Activated T-helper 9 cell treated with anti-CD3 and anti-CD28 coated beads, Interleukin-2, amount 50 U/mL, for 16 hours (primary cell): ENCODE data around the gene MMRN2.

Experiments
- DNase-seq: peaks from one replicate; pipeline ENCODE4 v3.0.0-alpha.2; 2020; ENCODE audit warnings: low read depth

MMRN2 gene

DNA sequence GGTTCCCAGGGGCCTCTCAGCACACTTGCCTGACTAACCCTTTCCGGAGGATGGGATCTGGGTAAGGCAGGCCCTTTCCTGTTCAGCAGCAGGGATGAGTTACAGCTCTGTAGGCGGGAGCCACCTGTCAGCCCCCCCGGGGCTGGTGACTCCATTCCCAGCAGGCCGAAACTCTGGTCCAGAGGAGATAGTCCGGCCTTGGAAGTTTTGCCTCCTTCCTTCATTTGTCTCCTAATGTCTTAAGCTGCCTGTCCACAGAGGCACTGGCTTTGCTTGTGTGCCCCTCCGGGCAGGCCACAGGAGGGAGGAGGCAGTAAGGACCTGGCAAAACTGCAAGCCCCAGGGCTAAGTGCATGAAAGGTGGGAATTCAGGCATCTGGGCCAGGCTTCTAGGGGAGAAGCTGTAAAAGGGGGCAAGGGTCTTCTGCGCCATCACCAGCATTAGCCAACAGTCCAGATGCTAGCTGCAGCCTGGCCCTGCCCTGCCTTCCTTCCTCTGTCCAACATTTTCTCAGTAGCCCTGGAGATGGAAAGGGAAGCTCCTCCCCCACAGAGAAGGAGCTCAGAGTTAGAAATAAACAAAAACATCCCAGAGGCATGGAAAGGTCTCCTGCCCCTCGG, 12.1 kb upstream of the MMRN2 start:
- no peak for DNase-seq

DNA sequence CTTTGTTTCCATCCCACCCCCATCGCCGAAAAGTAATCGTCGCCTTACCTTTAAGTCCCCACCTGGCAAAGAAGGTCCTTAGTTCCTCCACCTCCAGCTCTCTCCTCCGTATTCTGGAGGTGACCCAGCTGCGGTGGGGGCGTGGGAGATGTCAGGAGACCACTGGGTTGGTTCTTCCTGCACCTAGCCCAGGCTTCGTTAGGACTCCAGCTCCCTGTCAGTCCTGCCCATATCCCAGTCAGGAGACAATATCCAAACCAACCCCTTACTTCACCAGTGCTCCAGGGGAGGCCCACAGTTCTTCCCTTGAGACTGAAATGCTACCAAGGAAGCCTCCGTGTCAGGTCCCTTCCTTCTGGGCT, 11.6 kb upstream of the MMRN2 start:
- DNase-seq: no peak

DNA sequence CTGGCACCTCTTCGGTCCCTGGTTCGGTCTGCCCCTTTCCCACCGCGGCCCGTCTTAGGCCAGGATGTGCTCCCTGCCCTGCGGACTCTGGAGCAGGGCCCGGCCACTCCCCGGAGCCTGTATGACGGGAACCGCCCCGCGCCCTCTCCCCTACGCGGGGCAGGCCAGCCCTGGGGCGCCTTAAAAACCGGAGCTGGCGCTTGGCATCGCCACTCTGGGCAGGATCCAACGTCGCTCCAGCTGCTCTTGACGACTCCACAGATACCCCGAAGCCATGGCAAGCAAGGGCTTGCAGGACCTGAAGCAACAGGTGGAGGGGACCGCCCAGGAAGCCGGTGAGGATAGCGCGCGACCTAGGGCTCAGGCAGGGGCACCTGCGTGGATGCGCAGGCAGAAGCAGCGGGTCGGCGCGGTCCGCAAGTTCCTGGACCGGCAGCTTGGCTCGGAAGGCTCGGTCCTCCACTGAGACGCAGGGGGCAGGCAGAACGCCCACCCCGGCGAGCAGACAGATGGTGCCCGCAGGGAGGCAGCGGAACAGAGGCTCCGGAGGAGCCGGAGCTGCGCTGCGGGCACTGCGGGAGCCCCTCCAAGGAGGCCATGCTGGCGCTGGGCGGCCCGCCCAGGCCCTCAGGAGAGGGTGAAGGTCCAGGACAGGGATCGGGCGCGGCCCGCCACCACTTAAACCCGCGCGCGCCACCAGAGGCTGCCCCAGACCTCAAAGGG, 11.0 kb upstream of the MMRN2 start, which contains the start of gene ADIRF:
Gene ADIRF (plus strand): TSS at position 212 of the 723 bp plus-strand sequence. CDS start 63 bp downstream, at position 275.
- no peak for DNase-seq

DNA sequence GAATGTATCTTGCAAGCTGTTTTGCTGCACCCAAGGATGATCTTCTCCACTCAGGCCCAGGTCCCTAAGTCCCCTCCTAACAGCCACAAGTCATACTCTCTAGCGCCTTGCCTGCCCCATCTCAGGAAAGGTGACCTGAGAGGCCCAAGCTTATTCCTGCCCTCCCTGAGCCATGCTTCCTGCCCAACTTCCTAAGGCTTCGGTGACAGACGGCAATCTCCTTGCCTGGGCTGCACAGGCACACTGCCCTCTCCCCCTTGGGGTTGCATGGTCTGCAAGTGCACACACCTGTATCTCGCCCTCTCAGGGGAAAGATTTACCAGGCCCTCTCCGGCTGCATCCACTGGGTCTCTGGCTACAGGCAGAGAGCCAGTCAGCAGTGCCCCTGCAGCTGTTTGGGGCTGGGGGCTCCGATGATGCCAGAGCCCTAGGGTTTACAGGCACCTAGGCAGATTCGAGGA, 10.1 kb upstream of the MMRN2 start:
- no peak for DNase-seq

DNA sequence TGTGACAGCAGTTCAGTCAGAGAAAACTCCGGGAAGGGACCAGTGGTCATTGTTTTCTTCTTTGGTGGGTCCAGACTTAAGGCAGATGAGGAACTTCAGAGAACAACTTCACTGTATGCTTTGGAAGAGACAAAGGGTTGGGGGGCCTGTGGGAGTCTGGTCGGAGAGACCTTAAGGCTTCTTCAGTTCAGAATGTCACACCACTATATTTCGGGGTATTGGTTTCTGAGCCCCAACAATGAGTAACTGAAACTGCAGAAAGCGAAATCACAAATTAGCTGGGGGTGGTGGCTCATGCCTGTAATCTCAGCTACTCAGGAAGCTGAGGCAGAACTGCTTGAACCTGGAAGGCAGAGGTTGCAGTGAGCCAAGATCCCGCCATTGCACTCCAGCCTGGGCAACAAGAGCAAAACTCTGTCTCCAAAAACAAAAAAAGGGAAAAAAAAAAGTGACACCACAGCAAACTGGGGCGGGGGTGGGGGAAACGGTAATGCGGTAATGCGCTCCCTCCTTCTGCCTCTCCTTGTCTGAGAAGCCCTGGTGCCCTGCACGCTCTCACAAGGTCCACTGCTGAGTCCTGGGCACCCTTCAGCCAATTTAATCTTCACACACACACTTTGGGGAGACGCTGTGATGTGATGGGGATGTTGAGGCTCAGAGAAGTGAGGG, 8.7 kb upstream of the MMRN2 start:
- DNase-seq: no peak

DNA sequence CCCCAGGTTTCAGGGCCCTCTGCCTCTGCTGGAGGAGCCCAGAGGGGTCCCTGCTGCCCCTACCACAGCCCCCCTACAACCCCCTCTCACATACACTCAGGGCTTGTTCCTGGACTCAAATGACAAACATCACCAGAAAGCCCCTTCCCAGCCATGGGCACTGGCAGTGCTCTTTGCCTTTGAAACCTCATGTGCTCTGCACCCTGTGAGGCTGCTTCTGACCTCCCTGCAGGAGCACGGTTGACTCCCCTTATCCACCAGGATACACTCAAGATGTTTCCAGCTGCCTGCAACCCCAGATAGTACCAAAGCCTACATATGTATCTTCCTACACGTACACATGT, 7.4 kb upstream of the MMRN2 start:
- DNase-seq: no peak

DNA sequence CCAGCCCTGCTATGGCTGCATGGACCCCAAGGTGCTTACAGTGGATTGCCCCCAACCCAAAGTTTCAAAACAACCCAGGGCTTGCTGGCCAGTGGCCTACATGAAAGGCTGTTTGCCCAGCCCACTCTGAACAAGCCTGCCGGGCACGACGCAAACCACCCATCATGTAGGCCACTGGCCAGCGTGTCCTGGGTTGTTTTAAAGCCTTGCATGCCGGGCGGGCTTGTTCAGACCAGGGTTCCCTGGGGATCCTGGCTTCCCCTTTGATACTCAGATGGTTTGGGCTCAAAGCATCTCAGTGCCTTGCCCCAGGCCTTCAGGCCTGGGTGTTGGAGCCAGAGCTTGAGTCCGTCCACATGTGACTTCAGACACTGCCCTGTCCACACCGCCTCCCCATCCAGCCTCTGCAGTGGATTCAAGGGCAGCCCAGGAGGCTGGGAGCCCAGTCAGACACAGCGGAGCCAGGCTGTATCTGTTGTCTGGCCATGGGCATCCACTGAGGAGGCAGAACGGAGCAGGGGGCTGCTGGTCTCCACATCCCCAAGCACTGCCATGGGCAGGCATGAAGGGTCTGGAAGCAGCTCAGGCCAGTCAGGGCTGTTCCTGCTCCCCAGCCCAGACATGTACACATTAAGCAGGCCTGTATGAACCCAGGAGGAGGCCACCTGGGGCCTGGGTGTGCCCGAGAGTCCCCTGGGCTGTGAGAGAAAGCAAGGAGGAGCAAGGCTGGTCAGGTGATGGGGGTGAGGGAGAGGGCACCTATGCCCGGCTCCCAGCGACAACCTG, 6.8 kb upstream of the MMRN2 start:
- DNase-seq: no peak

DNA sequence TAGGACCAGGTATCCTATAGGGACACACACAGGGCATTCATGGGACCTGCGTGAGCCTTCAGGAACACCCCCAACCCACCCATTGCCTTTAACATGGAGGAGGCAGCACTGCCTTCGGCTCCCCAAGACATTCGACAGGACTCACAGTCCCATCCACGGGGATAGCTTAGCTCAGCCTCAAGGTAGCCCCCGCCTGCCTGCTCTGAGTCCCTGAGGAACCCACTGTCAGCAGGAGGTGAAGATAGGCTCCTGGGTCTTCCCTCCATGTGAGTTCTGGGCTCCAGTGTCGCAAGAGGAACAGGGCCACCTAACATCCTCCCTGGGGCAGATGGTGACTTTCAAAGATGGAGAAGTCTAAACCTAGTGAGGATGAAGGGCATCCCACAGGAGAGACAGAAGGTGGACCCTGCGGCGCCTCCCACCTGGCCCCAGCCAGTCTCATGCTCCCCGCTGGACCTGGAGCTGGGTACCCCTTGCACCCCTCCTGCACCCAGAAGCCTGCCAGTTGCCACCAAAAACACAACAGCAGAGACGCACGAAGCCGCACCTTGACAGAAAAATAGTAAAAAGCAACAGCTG, 6.0 kb upstream of the MMRN2 start:
- no peak for DNase-seq

DNA sequence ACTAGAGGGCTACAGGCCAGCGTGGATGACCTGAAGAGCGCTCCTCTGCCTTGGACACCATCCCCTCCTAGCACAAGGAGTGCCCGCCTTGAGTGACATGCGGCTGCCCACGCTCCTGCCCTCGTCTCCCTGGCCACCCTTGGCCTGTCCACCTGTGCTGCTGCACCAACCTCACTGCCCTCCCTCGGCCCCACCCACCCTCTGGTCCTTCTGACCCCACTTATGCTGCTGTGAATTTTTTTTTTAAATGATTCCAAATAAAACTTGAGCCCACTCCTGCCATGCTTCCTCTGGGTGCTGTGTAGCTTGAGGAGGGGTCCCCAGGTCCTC, 5.5 kb upstream of the MMRN2 start:
- DNase-seq: no peak

DNA sequence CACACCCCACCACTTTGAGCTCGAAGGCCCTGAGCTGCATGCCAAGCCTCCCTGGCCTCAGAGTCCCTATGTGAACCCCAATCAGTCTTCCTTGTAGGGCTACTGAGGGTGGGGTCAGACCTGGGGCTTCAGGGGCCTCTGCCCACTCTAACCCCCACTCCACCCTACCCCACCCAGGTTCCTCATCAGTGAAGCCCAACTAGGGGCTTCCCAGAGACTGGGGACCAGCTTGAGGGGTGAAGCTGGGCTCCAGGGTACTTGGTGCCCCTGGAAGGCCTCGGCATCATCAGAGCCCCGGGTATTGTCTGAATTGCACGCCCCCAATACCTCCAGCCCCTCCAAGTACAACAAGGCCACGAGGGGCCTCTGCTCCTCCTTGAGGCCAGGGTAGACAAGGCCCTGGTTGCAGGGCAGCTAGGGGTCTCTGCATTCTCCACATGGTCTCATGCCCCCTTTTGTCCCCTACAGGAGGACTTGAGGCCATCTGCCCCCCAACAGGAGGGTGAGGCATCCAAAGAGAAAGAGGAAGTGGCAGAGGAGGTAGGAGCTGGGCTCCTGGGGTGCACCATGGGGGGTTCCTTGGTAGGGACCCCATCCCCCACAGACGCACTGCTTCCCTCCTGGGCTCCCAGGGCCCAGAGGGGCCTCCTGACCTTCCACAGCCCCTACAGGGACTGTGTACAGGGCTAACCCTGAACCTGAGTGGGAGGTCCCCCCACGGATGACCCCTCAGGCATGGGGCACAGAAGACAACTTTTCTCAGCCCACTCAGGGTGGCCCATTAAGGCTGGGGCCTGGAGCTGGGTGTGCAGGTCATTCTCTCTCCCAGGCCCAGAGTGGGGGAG, 4.9 kb upstream of the MMRN2 start:
- DNase-seq: no peak

DNA sequence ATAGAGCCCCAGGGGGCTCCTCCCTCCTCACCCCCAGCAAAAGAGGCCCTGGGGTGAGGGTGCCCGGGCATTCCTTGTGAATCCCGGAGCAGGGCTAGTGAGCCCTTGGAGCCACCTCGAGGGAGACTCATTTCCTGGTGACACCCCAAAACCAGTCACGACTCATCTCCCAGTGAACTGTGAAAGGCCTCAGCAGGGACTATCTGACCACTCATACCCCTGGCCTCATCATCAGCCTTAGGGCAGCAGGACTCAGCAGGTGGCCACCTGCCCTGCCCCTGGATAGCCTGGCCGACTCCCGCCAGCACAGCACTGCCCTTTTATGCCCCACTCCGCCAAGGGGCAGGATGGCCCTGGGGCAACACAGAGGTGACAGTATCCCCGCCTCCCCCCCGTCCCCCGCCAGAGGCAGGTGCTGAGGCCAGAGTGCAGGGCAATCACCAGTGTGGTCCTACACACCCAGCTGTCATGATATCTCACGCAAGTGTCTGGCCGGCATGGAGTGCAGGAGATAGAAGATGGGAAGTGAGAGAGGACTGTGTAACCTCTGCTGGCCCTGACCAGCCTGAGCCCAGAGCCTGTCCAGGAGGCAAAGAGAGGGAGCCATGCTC, 4.2 kb upstream of the MMRN2 start:
- DNase-seq: no peak

DNA sequence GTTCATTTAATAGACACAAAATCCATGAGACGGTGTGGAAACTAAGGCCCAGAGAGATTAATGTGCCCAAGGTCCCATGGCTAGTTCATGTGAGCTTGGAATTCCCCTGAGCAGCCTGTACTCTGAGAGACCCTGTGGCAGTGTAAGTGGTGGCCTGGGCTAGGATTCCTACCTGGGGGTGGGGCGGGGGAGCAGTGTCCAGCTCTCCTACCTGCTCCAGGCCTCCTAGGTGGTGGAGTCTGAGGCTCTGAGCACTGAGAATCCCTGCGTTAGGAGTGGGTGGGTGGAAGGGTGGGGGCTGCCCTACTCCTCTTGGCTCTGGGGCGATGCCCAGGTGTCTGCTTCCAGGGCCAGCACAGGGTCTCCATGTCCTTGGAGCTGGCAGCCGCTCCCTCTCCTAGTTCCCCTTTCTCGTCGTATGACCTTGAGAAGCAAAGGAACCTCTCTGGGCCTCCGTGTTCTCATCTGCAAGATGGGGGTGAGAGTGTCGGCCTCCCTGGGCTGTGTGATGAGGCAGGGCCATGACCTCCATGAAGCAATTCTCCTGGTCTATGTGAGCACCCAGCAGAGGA, 3.5 kb upstream of the MMRN2 start:
- DNase-seq: no peak

DNA sequence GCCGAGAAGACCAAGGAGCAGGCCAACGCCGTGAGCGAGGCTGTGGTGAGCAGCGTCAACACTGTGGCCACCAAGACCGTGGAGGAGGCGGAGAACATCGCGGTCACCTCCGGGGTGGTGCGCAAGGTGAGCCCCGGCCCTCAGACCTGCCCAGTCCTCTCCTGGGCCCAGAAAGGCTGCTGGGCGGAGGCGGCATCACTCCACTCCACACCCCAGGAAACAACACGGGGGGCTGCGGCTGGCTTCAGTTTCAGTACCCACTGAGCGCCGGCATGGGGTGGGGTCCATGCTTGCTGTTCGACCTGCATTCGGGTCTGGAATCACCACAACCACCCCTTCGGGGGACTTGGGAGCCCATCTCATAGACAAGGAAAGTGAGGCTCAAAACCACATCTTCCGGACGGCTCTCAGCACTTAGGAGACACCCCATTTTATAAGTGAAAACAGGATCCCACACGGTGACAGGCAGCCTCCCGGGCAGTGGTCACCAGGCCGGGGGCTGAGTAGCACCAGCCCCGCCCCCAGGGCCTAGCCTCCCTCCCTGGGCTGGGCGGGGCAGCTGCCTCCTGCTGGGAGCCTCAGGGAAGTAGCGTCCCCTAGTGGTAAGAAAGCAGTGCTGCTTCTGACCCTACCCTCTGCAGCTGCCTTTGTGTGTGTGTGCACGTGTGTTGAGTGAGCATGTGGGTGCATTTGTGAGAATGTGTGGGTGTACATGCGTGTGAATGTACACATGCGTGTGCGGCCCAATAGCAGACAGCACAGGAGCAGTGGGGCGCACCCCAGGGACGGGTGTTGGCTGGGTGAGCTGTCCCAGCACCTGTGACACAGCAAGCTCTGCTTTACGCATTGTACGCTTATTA, 2.8 kb upstream of the MMRN2 start:
- DNase-seq: no peak

DNA sequence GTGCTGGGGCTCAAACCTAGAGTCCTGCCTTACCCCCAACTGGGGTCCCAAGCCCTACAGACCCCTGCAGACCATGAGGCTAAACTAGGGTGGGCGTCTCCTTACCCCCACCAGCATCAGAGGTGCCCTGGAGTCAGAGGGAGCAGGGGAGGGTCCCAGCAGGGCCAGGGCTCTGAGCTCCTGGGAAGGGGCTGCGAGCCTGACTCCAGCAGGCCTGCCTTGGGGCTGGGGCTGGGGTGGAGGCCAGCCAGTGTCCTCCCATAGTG, 2.3 kb upstream of the MMRN2 start:
- DNase-seq: no peak

DNA sequence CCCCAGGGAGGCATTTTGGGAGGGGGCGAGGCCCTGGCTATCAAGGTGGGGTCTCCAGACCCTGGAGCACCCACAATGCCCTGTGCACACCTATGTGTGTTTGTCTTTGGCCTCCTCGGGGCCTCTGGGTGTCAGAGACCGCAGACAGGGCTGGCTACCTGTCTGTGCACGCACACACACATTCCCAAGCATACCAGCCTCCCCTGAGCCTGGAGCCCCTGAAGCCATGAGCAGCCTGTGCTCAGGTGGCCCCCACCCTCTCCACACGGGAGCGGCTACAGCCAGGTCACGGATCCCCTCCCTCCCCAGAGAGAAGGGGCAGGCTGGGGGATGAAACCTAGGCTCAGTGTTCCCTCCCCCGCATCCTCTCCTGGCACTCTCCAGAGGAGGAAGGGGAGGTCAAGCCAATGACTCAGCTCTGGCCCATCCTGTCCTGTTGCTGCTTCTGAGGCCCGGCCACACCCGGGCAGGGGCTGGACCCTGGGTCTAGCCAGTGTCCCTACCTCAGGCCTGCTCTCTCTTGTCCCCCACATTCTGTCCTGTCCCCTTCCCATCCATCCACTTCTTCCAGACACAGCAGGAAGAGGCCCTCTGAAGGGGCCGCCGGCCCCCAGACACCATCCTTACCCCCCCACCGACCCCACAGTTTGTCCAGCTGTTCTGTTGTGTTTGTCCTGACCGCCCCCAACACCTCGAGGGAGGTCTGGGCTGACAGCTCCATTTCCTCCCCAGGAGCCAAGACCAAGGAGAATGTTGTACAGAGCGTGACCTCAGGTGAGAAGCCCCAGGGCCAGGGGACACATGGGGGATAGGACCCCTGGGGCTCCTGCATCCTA, 1.7 kb upstream of the MMRN2 start:
- DNase-seq: no peak

DNA sequence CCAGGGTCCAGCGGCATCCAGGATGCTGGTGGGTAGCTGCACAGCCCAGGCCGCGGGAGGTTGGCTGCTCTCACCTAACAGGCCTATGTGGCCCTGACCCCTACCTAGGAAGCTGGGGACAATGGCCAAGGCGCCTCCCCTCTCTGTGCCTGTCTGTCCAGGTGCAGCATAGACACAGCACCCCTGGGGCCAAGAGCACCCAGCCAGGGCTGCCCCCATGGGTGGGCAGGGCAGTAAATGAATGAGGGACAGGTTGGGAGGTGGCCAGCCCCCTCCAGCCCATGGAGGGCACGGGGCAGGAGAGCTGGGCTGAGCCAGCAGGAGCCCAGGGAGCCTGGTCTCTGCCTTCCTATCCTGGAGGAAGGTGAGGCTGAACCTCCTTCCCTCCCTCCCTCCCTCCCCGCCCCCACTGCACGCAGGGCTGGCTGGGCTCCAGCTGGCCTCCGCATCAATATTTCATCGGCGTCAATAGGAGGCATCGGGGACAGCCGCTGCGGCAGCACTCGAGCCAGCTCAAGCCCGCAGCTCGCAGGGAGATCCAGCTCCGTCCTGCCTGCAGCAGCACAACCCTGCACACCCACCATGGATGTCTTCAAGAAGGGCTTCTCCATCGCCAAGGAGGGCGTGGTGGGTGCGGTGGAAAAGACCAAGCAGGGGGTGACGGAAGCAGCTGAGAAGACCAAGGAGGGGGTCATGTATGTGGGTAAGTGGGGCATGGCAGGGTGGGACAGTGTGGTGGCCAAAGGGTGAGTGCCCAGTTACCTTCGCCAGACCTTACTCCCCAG, 893 bp upstream of the MMRN2 start, which contains the start of gene SNCG:
Gene SNCG (plus strand): TSS at position 484 of the 785 bp plus-strand sequence. CDS start 99 bp downstream, at position 583.
- no peak for DNase-seq

DNA sequence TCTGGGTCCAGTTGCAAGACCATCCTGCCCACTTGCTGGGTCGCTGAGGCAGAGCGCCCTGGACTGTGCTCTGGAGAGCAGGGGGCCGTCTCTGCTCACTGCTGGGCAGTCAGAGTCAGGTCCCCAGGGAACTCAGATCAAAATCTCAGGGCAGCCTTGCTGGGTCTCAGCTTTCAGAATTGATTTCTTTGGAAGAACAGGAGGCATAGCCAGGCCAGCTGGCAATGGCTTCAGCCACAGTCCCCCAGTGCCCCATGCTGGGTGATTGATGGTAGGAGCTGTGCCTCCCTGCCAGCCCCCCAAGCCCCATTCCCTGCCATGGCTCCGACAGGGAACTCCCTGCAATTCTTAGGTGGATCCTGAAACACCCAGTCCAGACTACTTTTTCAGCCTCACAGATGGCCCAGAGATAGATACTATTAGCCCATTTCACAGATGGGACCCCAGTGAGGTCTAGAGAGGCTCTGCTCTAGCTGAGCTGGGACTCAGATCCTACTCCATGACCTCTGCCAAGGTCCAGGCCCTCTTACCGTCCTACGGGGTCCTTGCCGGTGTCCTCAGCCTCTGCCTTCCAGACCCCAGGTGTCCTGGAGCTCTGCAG, 467 bp downstream of the MMRN2 start:
- DNase-seq: no peak
